Large intestine (tissue), 3 donors: ENCODE results near the gene HIVEP3. TPM values are rescaled to one million over a fixed set of nuclear protein-coding genes. Genes with fewer than 3 reads are reported as not detected.

Experiments
- DNase-seq, 2 donors: peaks; one replicate each; pipeline versions ENCODE4 v3.0.0 to v3.0.0-alpha.2; 2013
- H3K27ac ChIP-seq: one replicate; pipeline ENCODE4 v1.5.1; 2013; ENCODE audit warnings: low read length
- H3K27me3 ChIP-seq: 2 replicates; pipeline ENCODE4 v1.6.1; 2013; ENCODE audit warnings: low read length; ENCODE audit not compliant: control insufficient read depth, insufficient read depth
- H3K36me3 ChIP-seq: 2 replicates; pipeline ENCODE4 v1.6.1; 2013; ENCODE audit warnings: low read length; ENCODE audit not compliant: control insufficient read depth, insufficient read depth
- H3K4me1 ChIP-seq: one replicate; pipeline ENCODE4 v1.6.1; 2013; ENCODE audit warnings: low read length; ENCODE audit not compliant: control insufficient read depth, insufficient read depth
- H3K4me3 ChIP-seq: one replicate; pipeline ENCODE4 v1.5.1; 2013; ENCODE audit warnings: low read length
- H3K9me3 ChIP-seq: one replicate; pipeline ENCODE4 v1.6.1; 2013; ENCODE audit warnings: mild to moderate bottlenecking, low read depth, low read length, moderate library complexity; ENCODE audit not compliant: control insufficient read depth
- WGBS: methylation state at CpG from one replicate; pipeline ENCODE4 v1.1.5; 2013; ENCODE audit warnings: low lambda C conversion rate; ENCODE audit not compliant: insufficient coverage; 5-methylcytosine and 5-hydroxymethylcytosine counted together
- polyA plus RNA-seq: library from polyadenylated mRNA; unstranded; fragments of 120-200 nt; gene quantifications from one replicate; pipeline ENCODE4 v1.2.1, GENCODE V29; 2013

Gene HIVEP3
- polyA plus RNA-seq, 1 donor: 2.6 TPM

GRCh38 chr1:41468122-41468762, 450.5 kb downstream of the HIVEP3 start:
- DNase-seq: peak; percentile 63 to 78

GRCh38 chr1:41467673-41468072, 451.0 kb downstream of the HIVEP3 start:
- peaks cover 50% of the 10 kb centered on the region for H3K4me1 ChIP-seq
- no peak for DNase-seq
- H3K27ac ChIP-seq: peak overlapping the region; percentile 59
- 40% methylated on average over 1 of the region's 4 CpGs for WGBS
- H3K36me3 ChIP-seq: no peaks in the 10 kb centered on the region
- H3K4me3 ChIP-seq: no peak overlapping the region
- no peaks in the 10 kb centered on the region for H3K9me3 ChIP-seq
- no peaks in the 10 kb centered on the region for H3K27me3 ChIP-seq

More at GRCh38 chr1:41468122-41468762, 450.5 kb downstream of the HIVEP3 start:
- Histone ChIP-seq H3K4me1 (peaks cover 45% of the 10 kb centered on the region), H3K9me3 (no peaks in the 10 kb centered on the region), H3K27me3 (no peaks in the 10 kb centered on the region), H3K27ac (peak overlapping the region; percentile 59), H3K4me3 (no peak overlapping the region), H3K36me3 (no peaks in the 10 kb centered on the region)
- WGBS: no CpG with 5 or more reads among the region's 12 CpGs

GRCh38 chr1:41466146-41466545, 452.6 kb downstream of the HIVEP3 start:
- no peak overlapping the region for H3K4me3 ChIP-seq
- H3K4me1 ChIP-seq: peaks cover 61% of the 10 kb centered on the region
- no CpG with 5 or more reads among the region's 5 CpGs for WGBS
- H3K27ac ChIP-seq: peak overlapping the region; percentile 50
- DNase-seq: peak; percentile 54 to 72
- H3K27me3 ChIP-seq: no peaks in the 10 kb centered on the region
- no peaks in the 10 kb centered on the region for H3K9me3 ChIP-seq
- H3K36me3 ChIP-seq: no peaks in the 10 kb centered on the region

- WGBS: 80% methylated on average over 1 of the region's 1 CpG
- Histone ChIP-seq H3K4me1 (peaks cover 65% of the 10 kb centered on the region), H3K36me3 (no peaks in the 10 kb centered on the region), H3K27ac (peak overlapping the region; percentile 50), H3K27me3 (no peaks in the 10 kb centered on the region), H3K9me3 (no peaks in the 10 kb centered on the region), H3K4me3 (no peak overlapping the region)
- no peak for DNase-seq
Observed at GRCh38 chr1:41465741-41466140, 453.0 kb downstream of the HIVEP3 start.

GRCh38 chr1:41464885-41465284, 453.8 kb downstream of the HIVEP3 start:
- Histone ChIP-seq H3K27ac (no peak overlapping the region), H3K9me3 (no peaks in the 10 kb centered on the region), H3K36me3 (no peaks in the 10 kb centered on the region), H3K4me1 (peaks cover 67% of the 10 kb centered on the region), H3K4me3 (no peak overlapping the region), H3K27me3 (no peaks in the 10 kb centered on the region)
- WGBS: 100% methylated on average over 3 of the region's 7 CpGs
- DNase-seq: no peak

- H3K36me3 ChIP-seq: no peaks in the 10 kb centered on the region
- H3K4me1 ChIP-seq: peaks cover 55% of the 10 kb centered on the region
- no peaks in the 10 kb centered on the region for H3K27me3 ChIP-seq
- DNase-seq: no peak
- WGBS: no CpG with 5 or more reads among the region's 2 CpGs
- no peak overlapping the region for H3K27ac ChIP-seq
- no peaks in the 10 kb centered on the region for H3K9me3 ChIP-seq
- no peak overlapping the region for H3K4me3 ChIP-seq
Observed at GRCh38 chr1:41463516-41463915, 455.2 kb downstream of the HIVEP3 start.

GRCh38 chr1:41462680-41463004, 456.1 kb downstream of the HIVEP3 start:
- DNase-seq: no peak
- no CpG with 5 or more reads among the region's 2 CpGs for WGBS
- H3K4me3 ChIP-seq: no peak overlapping the region
- H3K4me1 ChIP-seq: peaks cover 50% of the 10 kb centered on the region
- no peaks in the 10 kb centered on the region for H3K9me3 ChIP-seq
- H3K27ac ChIP-seq: peak overlapping the region; percentile 71
- H3K27me3 ChIP-seq: no peaks in the 10 kb centered on the region
- H3K36me3 ChIP-seq: no peaks in the 10 kb centered on the region

- Histone ChIP-seq H3K4me3 (no peak overlapping the region), H3K9me3 (no peaks in the 10 kb centered on the region), H3K27me3 (no peaks in the 10 kb centered on the region), H3K27ac (peak overlapping the region; percentile 71), H3K36me3 (no peaks in the 10 kb centered on the region), H3K4me1 (peaks cover 50% of the 10 kb centered on the region)
- WGBS: 80% methylated on average over 1 of the region's 4 CpGs
- peak; percentile 82 to 90 for DNase-seq
Observed at GRCh38 chr1:41461790-41462679, 456.7 kb downstream of the HIVEP3 start.

GRCh38 chr1:41456847-41457540, 461.7 kb downstream of the HIVEP3 start:
- H3K27me3 ChIP-seq: no peaks in the 10 kb centered on the region
- H3K4me3 ChIP-seq: no peak overlapping the region
- H3K4me1 ChIP-seq: peaks cover 50% of the 10 kb centered on the region
- no peak for DNase-seq
- no peak overlapping the region for H3K27ac ChIP-seq
- H3K9me3 ChIP-seq: no peaks in the 10 kb centered on the region
- H3K36me3 ChIP-seq: no peaks in the 10 kb centered on the region
- no CpG with 5 or more reads among the region's 10 CpGs for WGBS
